Keratinocyte (primary cell): ENCODE data around the gene DVL1. TPM values are rescaled to one million over a fixed set of nuclear protein-coding genes. Genes with fewer than 3 reads are reported as not detected.

Source experiments
- DNase-seq: peaks from one replicate; pipeline ENCODE4 v3.0.0-alpha.2; 2011; ENCODE audit warnings: low read depth, missing footprints, low spot score
- FAIRE-seq: peaks from 2 replicates; lab custom pipeline; 2011; peaks lifted over from hg19 to GRCh38; lab: Jason Lieb, UNC
- H2AFZ ChIP-seq: 2 replicates; pipeline ENCODE4 v1.6.0; 2012; ENCODE audit warnings: low read length, control low read depth, inconsistent platforms; ENCODE audit not compliant: control insufficient read depth
- H3K27ac ChIP-seq: 2 replicates; pipeline ENCODE4 v1.5.1; 2011; ENCODE audit warnings: low read length; ENCODE audit not compliant: control insufficient read depth, insufficient read depth
- H3K27me3 ChIP-seq: 3 replicates; pipeline ENCODE4 v1.6.0; 2011; ENCODE audit warnings: low read length; ENCODE audit not compliant: control insufficient read depth, insufficient read depth; ENCODE audit errors: extremely low read depth
- H3K36me3 ChIP-seq, 2 experiments: 2 replicates in 1 of 2; 3 replicates in 1 of 2; pipeline ENCODE4 v1.5.1; 2011; ENCODE audit warnings: low read length in 2 of 2, mild to moderate bottlenecking in 1 of 2; ENCODE audit not compliant: control insufficient read depth in 2 of 2, insufficient read depth in 2 of 2; ENCODE audit errors: extremely low read depth in 1 of 2
- H3K4me1 ChIP-seq: 3 replicates; pipeline ENCODE4 v1.5.1; 2011; ENCODE audit warnings: low read length; ENCODE audit not compliant: control insufficient read depth, insufficient read depth; ENCODE audit errors: extremely low read depth
- H3K4me2 ChIP-seq: 3 replicates; pipeline ENCODE4 v1.6.0; 2011; ENCODE audit warnings: low read depth, low read length; ENCODE audit not compliant: control insufficient read depth, insufficient read depth; ENCODE audit errors: extremely low read depth
- H3K4me3 ChIP-seq, 3 experiments: fragments of 200-600 bp in 1 of 3; sonication (generic) in 1 of 3; 2 replicates in 2 of 3; 3 replicates in 1 of 3; pipeline ENCODE4 v1.5.1; 2011 to 2016; ENCODE audit warnings: low read length in 3 of 3, mild to moderate bottlenecking in 3 of 3, control low read depth in 2 of 3, inconsistent platforms in 1 of 3, low read depth in 1 of 3, mixed read lengths in 1 of 3, mixed run types in 1 of 3, moderate library complexity in 1 of 3; ENCODE audit not compliant: control insufficient read depth in 2 of 3, insufficient read depth in 2 of 3; ENCODE audit errors: extremely low read depth in 1 of 3
- H3K79me2 ChIP-seq: 2 replicates; pipeline ENCODE4 v1.6.0; 2012; ENCODE audit warnings: low read length; ENCODE audit not compliant: control insufficient read depth, insufficient read depth
- H3K9ac ChIP-seq: 3 replicates; pipeline ENCODE4 v1.6.0; 2011; ENCODE audit warnings: low read length; ENCODE audit not compliant: control insufficient read depth, insufficient read depth; ENCODE audit errors: extremely low read depth
- H3K9me1 ChIP-seq: 3 replicates; pipeline ENCODE4 v1.6.0; 2011; ENCODE audit warnings: low read length; ENCODE audit not compliant: control insufficient read depth, insufficient read depth; ENCODE audit errors: extremely low read depth
- H3K9me3 ChIP-seq: 2 replicates; pipeline ENCODE4 v1.5.1; 2012; ENCODE audit warnings: low read depth, low read length; ENCODE audit not compliant: control insufficient read depth
- H4K20me1 ChIP-seq: 3 replicates; pipeline ENCODE4 v1.6.0; 2011; ENCODE audit warnings: low read length; ENCODE audit not compliant: control insufficient read depth, insufficient read depth; ENCODE audit errors: extremely low read depth
- CTCF ChIP-seq, 3 experiments: IDR thresholded peaks in 1 of 3; conservative IDR thresholded peaks in 1 of 3; optimal IDR thresholded peaks in 1 of 3; 2 replicates in 2 of 3; 3 replicates in 1 of 3; pipeline versions ENCODE3 to v1.5.1; 2011; ENCODE audit warnings: low read length in 3 of 3, mild to moderate bottlenecking in 3 of 3, moderate library complexity in 2 of 3, control low read depth in 1 of 3, inconsistent platforms in 1 of 3; ENCODE audit not compliant: insufficient read depth in 2 of 3; ENCODE audit errors: extremely low read depth in 1 of 3
- EZH2 ChIP-seq: IDR thresholded peaks from one replicate; pipeline ENCODE4 v1.6.1; 2012; ENCODE audit warnings: inconsistent platforms, mild to moderate bottlenecking, low read length, moderate library complexity
- dilution Hi-C: fragments of 300-500 bp; cut with MboI; formaldehyde crosslinking; loops from one replicate; pipeline ENCODE4 v1.7.0; 2020; ENCODE audit warnings: low sequenced_read_pairs; ENCODE audit not compliant: extremely low pct_ligation_motif_present
- polyA plus RNA-seq, 5 experiments: library from polyadenylated mRNA; depleted of rRNA in 3 of 5; stranded (reverse) in 3 of 5; stranded (forward) in 1 of 5; unstranded in 1 of 5; fragments of >200 nt; gene quantifications; 1 replicate in 1 of 5; 2 replicates in 3 of 5; 3 replicates in 1 of 5; pipeline versions ENCODE4 v1.2.1 to v1.2.3, GENCODE V29; 2011 to 2012; ENCODE audit warnings: missing spikeins in 2 of 5, low read depth in 1 of 5, low replicate concordance in 1 of 5

The DVL1 gene
- polyA plus RNA-seq, 1 donor (not counting 4 experiments of a cell fraction or from before 2014, with no cell fraction given), result 31.6 TPM

DNA sequence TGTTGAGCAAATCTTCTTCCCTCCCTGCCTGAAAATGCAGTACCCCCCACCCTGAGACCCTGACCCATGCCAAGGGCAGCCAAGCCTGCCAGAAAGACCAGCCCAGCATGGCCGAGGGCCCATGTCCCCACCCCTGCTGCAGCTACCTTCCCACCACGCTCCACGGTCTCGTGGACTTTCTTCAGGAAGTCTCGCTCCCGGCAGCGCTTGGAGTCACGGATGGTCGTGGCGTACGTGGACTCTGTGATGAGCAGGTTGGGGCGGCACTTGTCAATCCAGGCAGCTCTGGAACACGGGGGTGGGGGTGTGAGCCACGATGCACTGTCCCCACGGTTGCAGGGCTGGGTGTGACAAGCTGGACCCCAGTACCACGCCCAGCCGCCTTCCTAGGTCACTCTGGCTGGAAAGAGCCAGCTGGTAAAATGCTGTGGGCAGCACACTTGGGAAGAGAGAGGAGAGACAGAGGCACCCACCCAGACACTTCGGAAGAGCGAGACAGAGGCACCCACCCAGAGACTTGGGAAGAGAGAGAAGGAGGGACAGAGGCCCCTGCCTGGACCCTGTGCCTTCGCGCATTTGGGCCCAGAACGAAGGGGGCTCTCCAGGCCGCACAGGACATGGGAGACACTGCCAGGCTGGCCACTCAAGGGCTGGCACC, 34.4 kb downstream of the DVL1 start:
- peaks cover 23% of the 10 kb centered on the region for H3K4me1 ChIP-seq
- TF ChIP-seq CTCF (optimal IDR thresholded peaks at IDR 0.05 in 1 of 3, IDR thresholded peaks at IDR 0.05 in 1 of 3, conservative IDR thresholded peaks at IDR 0.05 in 1 of 3; ENCODE audit: extremely low read depth in 1 of 3, insufficient read depth in 2 of 3, low read length in 3 of 3), result no peak
- TF ChIP-seq EZH2, result no peak
- no peak for FAIRE-seq
- no peaks in the 10 kb centered on the region for H3K9me1 ChIP-seq
- no peak overlapping the region for H3K4me2 ChIP-seq
- no peak overlapping the region for H2AFZ ChIP-seq
- peaks cover 16% of the 10 kb centered on the region for H4K20me1 ChIP-seq
- DNase-seq, result no peak
- no peaks in the 10 kb centered on the region for H3K27me3 ChIP-seq
- no peaks in the 10 kb centered on the region for H3K9me3 ChIP-seq
- H3K36me3 ChIP-seq, result peaks cover 43 to 44% of the 10 kb centered on the region in 2 experiments
- H3K4me3 ChIP-seq, result no peak overlapping the region
- dilution Hi-C loops, result no loop called here
- peaks cover 29% of the 10 kb centered on the region for H3K79me2 ChIP-seq
- H3K27ac ChIP-seq, result no peak overlapping the region
- no peak overlapping the region for H3K9ac ChIP-seq

- DNase-seq (no peak), FAIRE-seq (no peak)
- Histone ChIP-seq H3K27me3 (no peaks in the 10 kb centered on the region), H3K4me1 (peaks cover 29% of the 10 kb centered on the region), H3K9ac (no peak overlapping the region), H3K4me3 (no peak overlapping the region), H4K20me1 (peaks cover 15% of the 10 kb centered on the region), H3K9me1 (no peaks in the 10 kb centered on the region), H3K79me2 (peaks cover 29% of the 10 kb centered on the region), H3K36me3 (peaks cover 38 to 41% of the 10 kb centered on the region in 2 experiments), H3K27ac (no peak overlapping the region), H3K9me3 (no peaks in the 10 kb centered on the region), H2AFZ (no peak overlapping the region), H3K4me2 (no peak overlapping the region)
- TF ChIP-seq CTCF (optimal IDR thresholded peaks at IDR 0.05 in 1 of 3, IDR thresholded peaks at IDR 0.05 in 1 of 3, conservative IDR thresholded peaks at IDR 0.05 in 1 of 3; ENCODE audit: extremely low read depth in 1 of 3, insufficient read depth in 2 of 3, low read length in 3 of 3), result no peak
- TF ChIP-seq EZH2, result no peak
- dilution Hi-C loops, result no loop called here
Observed at GRCh38 chr1:1314237-1314586, 35.0 kb downstream of the DVL1 start.
